GM18868 (cell line): ENCODE measurements around the gene DUT.

Experiments
- ATAC-seq: cut with Tn5 transposase; IDR thresholded peaks from one replicate; pipeline ENCODE4 v1.9.1; 2021; ENCODE audit warnings: mild to moderate bottlenecking, moderate library complexity; ENCODE audit not compliant: unreplicated experiment

The DUT gene

DNA sequence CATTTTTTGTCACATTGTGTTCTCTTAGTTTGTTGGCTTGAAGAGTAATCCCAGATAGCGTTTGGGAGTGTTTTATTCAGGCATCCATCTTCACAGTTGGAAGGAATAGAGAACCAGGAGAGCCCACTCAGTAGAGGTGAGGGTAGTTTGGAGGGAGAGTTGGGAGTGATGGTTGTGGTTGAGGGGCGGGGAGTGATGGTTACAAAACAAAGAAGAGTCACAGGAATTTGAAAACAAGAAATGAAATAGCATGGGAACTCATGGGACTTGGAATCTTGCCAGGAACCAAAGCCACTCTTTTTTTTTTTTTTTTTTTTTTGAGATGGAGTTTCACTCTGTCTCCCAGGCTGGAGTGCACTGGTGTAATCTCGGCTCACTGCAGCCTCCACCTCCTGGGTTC is 36.3 kb downstream of the DUT start:
- no peak for ATAC-seq

DNA sequence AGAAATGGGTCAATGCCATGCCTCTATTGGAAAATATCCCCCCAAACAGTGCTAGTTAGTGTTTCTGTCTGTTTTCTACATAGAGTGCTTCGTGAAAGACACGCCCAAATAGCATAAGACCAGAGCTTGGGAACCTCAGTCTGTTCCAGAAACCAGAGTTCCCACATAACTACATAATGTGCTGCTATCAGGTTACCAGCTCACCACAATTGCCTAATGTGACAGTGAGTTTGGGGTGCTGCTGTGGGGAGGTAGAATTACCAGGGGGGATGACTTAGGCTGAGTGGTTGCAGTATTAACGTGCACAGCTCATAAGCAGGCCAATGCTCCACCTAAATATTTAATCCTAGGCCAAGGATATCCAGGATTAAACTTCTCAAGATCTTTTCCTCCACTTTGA is 39.2 kb downstream of the DUT start:
- ATAC-seq, result no peak

DNA sequence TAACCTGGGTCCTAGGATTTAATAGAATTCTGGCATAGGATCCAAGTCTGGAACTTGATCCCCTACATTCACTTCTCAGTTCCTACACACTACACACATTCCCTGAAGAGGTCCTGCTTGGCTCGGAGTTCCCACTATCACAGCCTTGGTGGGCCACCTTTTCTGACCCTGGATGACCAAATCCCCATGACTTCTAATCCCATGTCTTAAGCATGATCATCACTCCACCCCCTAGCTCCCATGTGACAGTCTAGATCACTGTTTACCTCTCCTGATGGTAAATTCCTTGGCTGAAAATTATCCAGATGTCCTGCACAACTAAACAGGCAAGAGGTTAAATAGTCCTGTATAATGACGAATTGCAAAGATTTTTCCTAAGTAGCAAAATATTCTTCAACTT is 40.3 kb downstream of the DUT start:
- no peak for ATAC-seq

DNA sequence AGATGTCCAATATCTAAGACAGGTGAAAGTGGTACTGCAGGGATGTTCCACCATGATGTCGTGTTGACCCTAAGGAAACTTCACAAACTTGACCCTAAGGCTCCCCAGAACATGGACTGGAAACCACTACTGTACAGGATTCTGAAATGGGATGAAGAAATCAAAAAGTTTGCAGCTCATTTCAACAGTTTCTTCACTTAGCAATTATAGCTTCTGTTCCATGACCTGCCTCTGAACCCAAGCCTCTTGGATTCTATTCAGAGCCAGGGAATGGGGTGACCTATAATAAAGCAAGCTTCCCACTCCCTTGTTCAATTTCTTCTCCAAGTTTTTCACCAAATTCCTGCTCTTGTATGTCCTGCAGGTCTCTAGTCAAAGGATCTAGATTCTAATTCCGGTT is 40.7 kb downstream of the DUT start:
- no peak for ATAC-seq

DNA sequence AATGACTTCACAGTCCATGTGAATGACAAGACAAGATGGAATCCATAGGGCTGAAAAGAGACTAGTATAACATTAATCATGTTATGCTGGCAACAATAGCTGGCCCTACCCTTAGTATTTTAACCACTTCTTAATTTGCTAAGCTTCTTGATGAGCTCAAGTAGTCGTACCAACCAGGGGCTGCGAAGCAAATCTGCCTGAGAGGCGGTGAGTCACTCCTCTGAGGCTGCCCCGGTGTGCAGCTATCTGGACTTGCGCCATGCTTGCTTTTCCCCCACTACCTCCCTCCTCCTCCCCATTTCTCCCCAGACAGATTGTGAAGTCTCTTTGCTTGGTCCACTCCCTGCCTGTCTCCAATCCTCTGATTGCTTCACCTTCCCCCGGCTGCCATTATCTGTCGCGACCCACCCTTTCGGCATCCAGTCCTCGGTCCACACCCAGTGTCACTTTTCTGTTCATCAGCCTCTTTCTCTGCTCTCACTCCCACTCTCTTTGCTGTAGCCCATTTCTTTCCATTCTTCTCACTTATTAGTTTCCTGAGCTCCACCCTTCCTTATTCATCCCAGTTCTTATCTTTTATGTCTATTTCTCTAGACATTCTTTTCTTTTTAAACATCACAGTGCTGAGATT is 42.7 kb downstream of the DUT start:
- ATAC-seq, result no peak

DNA sequence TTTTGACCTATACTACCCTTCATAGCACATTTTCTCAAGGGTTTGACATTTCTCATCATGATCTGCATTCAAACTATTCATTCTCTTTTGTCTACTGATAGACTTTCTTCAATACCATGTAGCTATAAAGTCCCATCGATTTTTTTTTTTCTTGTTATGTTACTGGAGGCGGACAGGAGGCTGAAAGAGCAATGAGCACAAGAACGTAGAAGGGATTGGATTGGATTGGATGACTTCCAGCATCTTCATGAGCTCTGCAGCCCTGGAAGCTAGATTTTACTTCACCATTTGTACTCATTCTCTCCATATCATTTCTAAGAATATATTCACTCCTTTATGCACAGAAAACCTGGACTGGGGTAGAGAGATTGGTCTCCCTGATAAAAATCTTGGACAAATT is 43.2 kb downstream of the DUT start:
- ATAC-seq, result no peak

DNA sequence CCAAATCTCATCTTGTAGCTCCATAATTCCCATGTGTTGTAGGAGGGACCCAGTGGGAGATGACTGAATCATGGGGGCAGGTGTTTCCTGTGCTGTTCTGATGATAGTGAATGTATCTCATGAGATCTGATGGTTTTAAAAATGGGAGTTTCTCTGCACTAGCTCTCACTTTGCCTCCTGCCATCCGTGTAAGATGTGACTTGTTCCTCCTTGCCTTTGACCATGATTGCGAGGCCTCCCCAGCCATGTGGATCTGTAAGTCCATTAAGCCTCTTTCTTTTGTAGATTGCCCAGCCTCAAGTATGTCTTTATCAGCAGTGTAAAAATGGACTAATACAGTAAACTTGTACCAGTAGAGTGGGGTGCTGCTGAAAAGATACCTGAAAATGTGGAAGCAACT is 44.5 kb downstream of the DUT start:
- no peak for ATAC-seq

DNA sequence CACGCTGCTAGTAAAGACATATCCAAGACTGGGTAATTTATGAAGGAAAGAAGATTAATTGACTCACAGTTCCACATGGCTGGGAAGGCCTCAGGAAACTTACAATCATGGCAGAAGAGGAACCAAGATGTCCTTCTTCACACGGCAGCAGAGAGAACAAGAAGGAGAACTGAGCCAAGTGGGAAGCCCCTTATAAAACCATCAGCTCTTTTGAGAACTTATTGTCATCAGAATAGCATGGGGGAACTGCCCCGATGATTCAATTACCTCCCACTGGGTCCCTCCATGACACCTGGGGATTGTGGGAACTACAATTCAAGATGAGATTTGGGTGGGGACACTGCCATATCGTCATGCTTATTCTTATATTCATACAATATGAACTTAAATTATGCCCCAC is 49.0 kb downstream of the DUT start:
- no peak for ATAC-seq

DNA sequence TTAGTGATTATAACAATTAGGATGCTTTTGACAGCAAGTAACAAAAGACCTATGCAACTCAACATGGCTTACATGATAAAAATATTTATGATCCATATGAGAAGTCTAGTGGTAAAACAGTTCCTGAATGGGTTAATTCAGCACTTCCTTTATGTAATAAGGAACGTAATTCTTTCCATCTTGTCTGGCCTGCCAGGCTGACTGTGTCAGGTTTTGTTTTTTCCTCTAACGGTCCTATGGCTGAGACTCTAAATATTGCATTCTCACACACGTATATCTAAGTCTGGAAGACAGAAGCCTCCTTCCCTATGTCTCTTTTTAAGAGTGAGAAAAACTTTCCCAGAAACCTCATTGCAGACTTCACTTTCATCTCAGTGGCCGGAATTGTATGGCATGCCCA is 50.6 kb downstream of the DUT start:
- no peak for ATAC-seq

DNA sequence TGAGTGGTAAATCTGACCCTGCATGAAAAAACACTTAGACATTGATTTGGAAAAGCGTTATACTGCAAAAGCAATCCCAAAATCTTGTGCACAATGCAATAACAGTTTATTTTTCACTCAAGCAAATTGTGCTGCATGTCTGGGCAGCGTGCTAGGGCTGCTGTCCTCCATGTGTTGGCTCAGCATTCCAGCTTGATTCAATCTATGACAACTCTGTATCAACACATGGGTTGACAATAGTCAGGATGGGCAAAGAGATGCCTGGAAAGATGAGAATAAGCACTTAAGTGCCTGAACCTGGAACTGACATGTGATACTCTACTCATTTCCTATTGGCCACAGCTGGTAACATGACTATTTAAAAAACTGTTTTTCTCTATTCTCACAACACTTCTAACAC is 51.8 kb downstream of the DUT start:
- ATAC-seq, result no peak

DNA sequence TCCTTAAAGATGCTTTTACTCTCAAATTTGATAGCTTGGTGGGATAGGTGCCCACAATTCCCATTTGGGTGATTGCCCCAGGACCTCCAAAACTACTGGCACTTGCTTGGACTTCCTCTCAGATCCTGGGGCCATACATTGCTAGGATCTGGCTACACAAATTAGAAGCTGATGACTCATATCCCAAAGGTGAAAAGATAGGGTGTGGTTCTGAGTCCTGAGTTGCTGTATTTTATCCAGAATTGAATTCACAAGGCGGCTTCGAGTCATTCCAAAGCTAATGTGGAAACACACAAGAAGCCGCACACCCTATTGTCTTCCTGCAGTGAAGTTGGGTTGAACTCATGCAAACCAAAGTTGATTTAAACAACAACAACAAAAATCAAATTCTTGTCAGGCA is 53.4 kb downstream of the DUT start:
- ATAC-seq, result no peak

DNA sequence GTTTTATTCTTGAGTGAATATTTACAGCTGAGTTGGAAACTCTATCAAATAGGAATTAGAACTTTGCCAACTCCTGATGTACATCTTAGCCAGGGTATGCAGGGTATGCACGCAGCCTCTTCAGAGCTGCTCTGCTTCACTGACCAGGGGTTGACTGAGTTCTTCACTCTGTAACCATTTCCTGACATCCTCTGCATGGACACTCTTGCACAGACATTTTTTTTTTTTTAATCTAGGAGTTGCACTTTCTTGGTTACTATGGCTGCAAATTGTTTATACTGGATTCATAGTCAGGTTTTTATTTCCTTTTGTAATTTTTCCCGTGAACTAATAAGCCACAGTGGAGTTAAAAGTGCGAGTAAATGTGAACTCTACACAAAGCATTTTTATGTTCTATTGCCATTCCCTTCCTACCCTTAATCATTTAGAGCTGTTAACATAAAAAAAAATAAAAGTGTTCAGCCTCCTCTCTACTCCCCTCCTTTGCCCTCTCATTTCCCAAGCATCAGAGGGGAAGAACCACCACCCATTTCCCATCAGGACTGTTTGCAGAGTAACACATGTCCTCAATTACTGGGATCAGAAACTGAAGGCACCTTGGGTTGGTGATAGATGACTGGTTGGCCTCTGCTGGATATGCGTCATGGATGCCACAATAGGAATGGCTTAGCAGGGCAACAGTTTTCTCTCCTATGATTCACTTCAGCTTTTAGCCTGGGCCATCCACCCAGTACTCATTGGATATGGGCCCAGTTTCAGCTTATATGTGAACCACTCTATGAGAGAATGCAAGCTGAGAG is 54.0 kb downstream of the DUT start:
- ATAC-seq, result peak; percentile 45

DNA sequence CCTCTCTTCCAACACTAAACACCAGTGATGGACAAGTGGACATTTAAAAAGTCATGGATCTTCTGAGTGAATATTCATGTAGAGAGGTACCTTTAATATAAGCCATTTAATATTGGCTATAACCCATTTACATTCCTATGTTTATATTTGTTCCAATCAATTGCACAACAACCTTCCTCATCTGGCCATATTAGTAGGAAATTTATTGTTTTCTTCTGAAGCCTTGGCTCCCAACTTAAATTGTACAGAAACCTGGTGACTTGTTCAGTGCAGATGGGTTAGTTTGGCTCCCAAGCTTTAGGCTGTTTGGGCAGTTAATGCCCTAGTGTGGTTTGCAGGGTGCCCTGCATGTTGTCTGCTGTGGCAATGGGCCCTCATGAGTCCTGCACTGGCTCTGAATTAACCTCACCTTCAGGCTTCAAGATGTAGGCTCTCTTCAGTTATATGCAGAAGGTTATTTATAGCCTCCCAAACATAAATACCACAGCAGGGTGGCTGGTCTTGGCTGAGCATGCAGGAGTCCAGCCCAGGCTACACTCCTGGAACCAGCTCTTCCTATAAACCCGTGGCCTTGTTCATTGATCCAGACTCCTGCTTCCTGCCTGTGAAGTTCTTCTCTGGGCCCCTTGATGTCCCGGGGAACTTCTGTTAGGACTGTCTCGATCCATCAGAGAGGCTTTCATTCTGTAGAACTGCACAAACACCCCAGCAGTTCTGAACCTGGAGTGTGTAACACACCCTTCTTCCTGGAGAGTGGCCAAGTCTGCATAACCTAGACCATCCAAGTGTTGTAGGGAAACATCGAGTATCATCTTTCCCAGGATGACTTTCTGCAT is 57.0 kb downstream of the DUT start:
- no peak for ATAC-seq

DNA sequence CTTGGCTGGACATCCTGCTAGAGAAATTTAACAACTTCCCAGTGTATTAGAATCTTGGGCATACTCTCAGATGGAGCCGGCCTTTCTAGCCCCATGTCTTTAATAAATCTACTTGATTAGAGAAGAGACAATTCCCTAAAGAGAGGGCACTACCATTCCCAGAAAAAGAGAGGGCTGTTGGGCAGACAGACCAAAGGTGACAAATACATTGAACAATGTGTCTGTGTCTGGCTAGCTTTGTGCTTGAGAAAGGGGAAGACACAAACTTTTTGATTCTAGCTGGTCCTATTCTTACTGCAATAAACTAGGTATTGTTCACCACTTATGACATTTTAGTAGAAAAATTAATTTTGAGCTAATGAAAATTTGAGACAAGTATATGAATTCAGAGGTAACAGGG is 57.7 kb downstream of the DUT start:
- ATAC-seq, result no peak

DNA sequence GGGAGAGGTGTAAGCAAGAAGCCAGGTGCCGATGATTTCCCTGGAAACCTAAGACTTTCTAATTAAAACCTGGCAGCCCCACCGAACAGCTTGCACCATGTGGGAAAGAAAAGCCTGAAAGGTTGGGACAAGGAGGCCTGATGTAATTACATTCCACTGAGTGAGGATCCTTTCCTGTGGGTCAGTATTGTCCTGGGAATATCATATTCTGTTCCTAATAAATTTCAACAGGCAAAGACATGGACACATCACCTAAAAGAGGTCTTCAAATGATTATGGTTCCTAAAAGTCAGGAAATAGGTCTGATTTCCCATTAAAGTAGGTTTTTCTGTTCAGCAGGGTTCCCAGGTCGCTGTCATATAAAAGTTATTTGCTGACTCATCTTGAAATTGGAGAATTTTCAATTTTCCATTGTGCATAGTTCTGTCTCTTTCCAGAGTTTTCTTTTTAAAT is 58.5 kb downstream of the DUT start:
- no peak for ATAC-seq

DNA sequence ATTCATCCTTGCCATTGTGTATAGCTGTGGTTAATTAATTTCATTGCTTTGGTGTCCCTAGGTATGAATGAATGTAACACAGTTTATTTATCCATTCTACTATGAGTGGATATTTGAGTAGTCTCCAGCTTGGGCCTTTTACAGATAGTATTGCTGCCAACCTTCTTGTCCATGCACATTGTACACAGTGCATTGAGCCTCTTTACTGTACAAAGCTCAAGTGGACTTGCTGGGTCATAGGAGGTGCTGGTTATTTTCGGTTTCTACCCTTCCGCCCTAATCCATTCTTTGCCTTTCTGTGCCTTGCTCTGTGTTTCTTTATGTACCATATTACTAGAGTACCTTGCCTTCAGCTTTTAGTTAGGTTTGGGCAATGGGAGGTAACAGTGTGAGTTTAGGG is 60.7 kb downstream of the DUT start:
- ATAC-seq, result no peak

DNA sequence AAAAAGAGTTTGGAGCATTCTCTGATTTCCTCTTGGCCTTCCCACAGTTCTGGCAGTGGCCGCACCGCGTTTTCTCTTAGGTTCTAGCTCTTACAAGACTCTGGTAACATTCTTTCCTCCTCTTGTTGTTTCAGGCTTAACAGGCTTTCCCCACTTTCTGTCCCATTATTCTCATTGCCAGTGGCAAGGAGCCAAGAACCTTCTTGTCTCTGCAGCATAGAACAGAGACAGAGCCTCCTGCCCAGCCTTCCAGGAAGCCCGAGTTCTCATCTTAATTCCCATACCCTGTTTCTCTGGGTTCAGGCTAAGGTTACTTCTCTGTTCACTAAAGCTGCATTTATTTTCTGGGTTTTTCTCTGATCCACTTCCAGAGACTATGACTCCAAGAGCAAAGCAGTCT is 61.1 kb downstream of the DUT start:
- no peak for ATAC-seq
